ENCODE measurements around the gene MOB2. TPM values are rescaled to one million over a fixed set of nuclear protein-coding genes. Genes with fewer than 3 reads are reported as not detected.

Gene MOB2
- total and polyA plus RNA-seq, 9 donors = 28.5 to 50.1 (median 32.0) TPM

- H3K36me3 ChIP-seq = no peaks in the 10 kb centered on the region
- H3K4me3 ChIP-seq = no peak overlapping the region
- H3K4me1 ChIP-seq (ENCODE audit: insufficient read depth) = no peaks in the 10 kb centered on the region
- peaks cover 0 to 4% of the 10 kb centered on the region in 2 donors for H3K9me3 ChIP-seq
- DNase-seq = no peak
- TF ChIP-seq EP300 (IDR thresholded peaks at IDR 0.05) (no peak), POLR2A (IDR thresholded peaks at IDR 0.05) (no peak)
- TF ChIP-seq, protein P1, sequence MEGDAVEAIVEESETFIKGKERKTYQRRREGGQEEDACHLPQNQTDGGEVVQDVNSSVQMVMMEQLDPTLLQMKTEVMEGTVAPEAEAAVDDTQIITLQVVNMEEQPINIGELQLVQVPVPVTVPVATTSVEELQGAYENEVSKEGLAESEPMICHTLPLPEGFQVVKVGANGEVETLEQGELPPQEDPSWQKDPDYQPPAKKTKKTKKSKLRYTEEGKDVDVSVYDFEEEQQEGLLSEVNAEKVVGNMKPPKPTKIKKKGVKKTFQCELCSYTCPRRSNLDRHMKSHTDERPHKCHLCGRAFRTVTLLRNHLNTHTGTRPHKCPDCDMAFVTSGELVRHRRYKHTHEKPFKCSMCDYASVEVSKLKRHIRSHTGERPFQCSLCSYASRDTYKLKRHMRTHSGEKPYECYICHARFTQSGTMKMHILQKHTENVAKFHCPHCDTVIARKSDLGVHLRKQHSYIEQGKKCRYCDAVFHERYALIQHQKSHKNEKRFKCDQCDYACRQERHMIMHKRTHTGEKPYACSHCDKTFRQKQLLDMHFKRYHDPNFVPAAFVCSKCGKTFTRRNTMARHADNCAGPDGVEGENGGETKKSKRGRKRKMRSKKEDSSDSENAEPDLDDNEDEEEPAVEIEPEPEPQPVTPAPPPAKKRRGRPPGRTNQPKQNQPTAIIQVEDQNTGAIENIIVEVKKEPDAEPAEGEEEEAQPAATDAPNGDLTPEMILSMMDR (IDR thresholded peaks at IDR 0.05) = no peak
- intact Hi-C loops (cut with DNase I) = no loop called here
- 85 to 91% (median 88%) methylated on average over 17 of the region's 17 CpGs for WGBS, 3 donors
- H3K27me3 ChIP-seq = no peaks in the 10 kb centered on the region
- H3K27ac ChIP-seq = no peak overlapping the region
Observed at GRCh38 chr11:1419811-1420210, 66.8 kb downstream of the MOB2 start.

Other genes with a start within 250 kb of the MOB2 start
- 10 to 100 TPM; 26.1 to 60.8 (median 53.9) TPM for gene TOLLIP, start 177.1 kb downstream of the MOB2 start, total RNA-seq
- gene TOLLIP, start 177.1 kb downstream of the MOB2 start, polyA plus RNA-seq = 10 to 100 TPM; 14.1 to 25.8 TPM
- gene BRSK2, start 96.8 kb downstream of the MOB2 start, total RNA-seq = 1 to 10 TPM in 3 of 7 donors, under 1 TPM in 4; 0.35 to 1.5 (median 0.68) TPM
- gene BRSK2, start 96.8 kb downstream of the MOB2 start, polyA plus RNA-seq = under 1 TPM; 0.22 to 0.52 TPM
- 10 to 100 TPM in 2 of 7 donors, 1 to 10 TPM in 3, under 1 TPM in 2; 0.38 to 14.9 (median 1.3) TPM for gene DUSP8, start 85.5 kb upstream of the MOB2 start, total RNA-seq
- 1 to 10 TPM in 1 of 2 donors, under 1 TPM in 1; 0.59 to 1.6 TPM for gene DUSP8, start 85.5 kb upstream of the MOB2 start, polyA plus RNA-seq
- not detected for gene KRTAP5-1, start 98.5 kb upstream of the MOB2 start, total RNA-seq
- not detected for gene KRTAP5-1, start 98.5 kb upstream of the MOB2 start, polyA plus RNA-seq
- gene KRTAP5-2, start 111.5 kb upstream of the MOB2 start, total RNA-seq = not detected
- not detected for gene KRTAP5-2, start 111.5 kb upstream of the MOB2 start, polyA plus RNA-seq
- gene KRTAP5-3, start 121.7 kb upstream of the MOB2 start, total RNA-seq = not detected
- not detected for gene KRTAP5-3, start 121.7 kb upstream of the MOB2 start, polyA plus RNA-seq
- not detected for gene KRTAP5-4, start 135.4 kb upstream of the MOB2 start, total RNA-seq
- gene KRTAP5-4, start 135.4 kb upstream of the MOB2 start, polyA plus RNA-seq = not detected
- gene KRTAP5-5, start 143.0 kb upstream of the MOB2 start, total RNA-seq = not detected
- not detected for gene KRTAP5-5, start 143.0 kb upstream of the MOB2 start, polyA plus RNA-seq
- not detected for gene KRTAP5-6, start 210.4 kb upstream of the MOB2 start, total RNA-seq
- not detected for gene KRTAP5-6, start 210.4 kb upstream of the MOB2 start, polyA plus RNA-seq

Measured in ovary (tissue), 9 donors.